MCF 10A (cell line): ENCODE results near the gene SAMSN1. TPM values are rescaled to one million over a fixed set of nuclear protein-coding genes. Genes with fewer than 3 reads are reported as not detected.

ENCODE experiments used
- BruUV-seq: library from RNA; stranded (reverse); fragments of 400-500 nt; replicated peaks from 2 replicates; lab custom pipeline; 2021; lab: Mats Ljungman, UMichigan
- CTCF ChIA-PET: fragments of 300-600 bp; sonication (Branson Sonifier 250); formaldehyde crosslinking; extraction: SDS; loops from one replicate; lab custom pipeline; 2021; ENCODE audit warnings: antibody characterized with exemption, inconsistent platforms; lab: Yijun Ruan, JAX
- POLR2A ChIA-PET: fragments of 300-600, 350-650 bp; sonication (Branson Sonifier 250); formaldehyde crosslinking; extraction: SDS; loops from one replicate; lab custom pipeline; 2020; ENCODE audit warnings: antibody characterized with exemption, inconsistent platforms; lab: Yijun Ruan, JAX
- DNase-seq: peaks from one replicate; pipeline ENCODE4 v3.0.0-alpha.2; 2018; ENCODE audit not compliant: unreplicated experiment
- H3K27ac Mint-ChIP-seq: one replicate; pipeline ENCODE4 v1.8.0; 2022; ENCODE audit warnings: mild to moderate bottlenecking, low read depth, mixed read lengths; ENCODE audit not compliant: unreplicated experiment
- H3K27me3 Mint-ChIP-seq: one replicate; pipeline ENCODE4 v1.8.0; 2022; ENCODE audit warnings: mixed read lengths; ENCODE audit not compliant: insufficient read depth, unreplicated experiment
- H3K36me3 Mint-ChIP-seq: one replicate; pipeline ENCODE4 v1.8.0; 2022; ENCODE audit warnings: mild to moderate bottlenecking, moderate library complexity, mixed read lengths; ENCODE audit not compliant: insufficient read depth, unreplicated experiment
- H3K4me1 Mint-ChIP-seq: one replicate; pipeline ENCODE4 v1.8.0; 2022; ENCODE audit warnings: mixed read lengths; ENCODE audit not compliant: insufficient read depth, unreplicated experiment
- H3K4me3 Mint-ChIP-seq: one replicate; pipeline ENCODE4 v1.8.0; 2022; ENCODE audit warnings: mild to moderate bottlenecking, moderate library complexity, mixed read lengths; ENCODE audit not compliant: unreplicated experiment
- H3K9me3 Mint-ChIP-seq: one replicate; pipeline ENCODE4 v1.8.0; 2022; ENCODE audit warnings: mixed read lengths; ENCODE audit not compliant: unreplicated experiment
- intact Hi-C: fragments of 100-400 bp; cut with micrococcal nuclease; formaldehyde crosslinking; loops from 2 replicates; pipeline ENCODE4 v1.14.1; 2022
- total RNA-seq: library from RNA; stranded (reverse); gene quantifications from 2 replicates; pipeline ENCODE4 v1.2.3, GENCODE V29; 2022
- TF ChIP-seq, protein P1 (sequence below): fragments of 200-600 bp; IDR thresholded peaks from one replicate; pipeline ENCODE4 v1.8.0; 2022; ENCODE audit warnings: antibody characterized with exemption, mild to moderate bottlenecking; ENCODE audit not compliant: unreplicated experiment

The SAMSN1 gene
- total RNA-seq, 1 experiment from 2014 or later = 2.3 TPM

DNA sequence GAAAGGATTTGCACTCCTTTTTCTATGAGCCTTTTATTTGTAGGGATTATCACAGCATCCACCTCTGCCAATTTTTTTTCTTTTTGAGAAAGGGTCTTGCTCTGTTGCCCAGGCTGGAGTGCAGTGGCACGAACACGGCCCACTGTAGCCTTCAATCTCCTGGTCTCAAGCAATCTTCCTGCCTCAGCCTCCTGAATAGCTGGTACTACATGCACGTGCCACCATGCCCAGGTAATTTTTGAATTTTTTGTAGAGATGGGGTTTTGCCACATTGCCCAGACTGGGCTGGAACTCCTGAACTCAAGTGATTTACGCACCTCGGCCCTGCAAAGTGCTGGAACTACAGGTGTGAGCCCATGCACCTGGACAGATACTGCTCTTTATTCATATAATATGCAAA is 2.1 kb downstream of the SAMSN1 start:
- Mint-ChIP-seq H3K9me3 (no peaks in the 10 kb centered on the region), H3K27ac (no peak overlapping the region), H3K4me1 (peaks cover 18% of the 10 kb centered on the region), H3K4me3 (no peak overlapping the region), H3K36me3 (peaks cover 4% of the 10 kb centered on the region), H3K27me3 (no peaks in the 10 kb centered on the region)
- intact Hi-C loops = no loop called here
- TF ChIP-seq, protein P1, sequence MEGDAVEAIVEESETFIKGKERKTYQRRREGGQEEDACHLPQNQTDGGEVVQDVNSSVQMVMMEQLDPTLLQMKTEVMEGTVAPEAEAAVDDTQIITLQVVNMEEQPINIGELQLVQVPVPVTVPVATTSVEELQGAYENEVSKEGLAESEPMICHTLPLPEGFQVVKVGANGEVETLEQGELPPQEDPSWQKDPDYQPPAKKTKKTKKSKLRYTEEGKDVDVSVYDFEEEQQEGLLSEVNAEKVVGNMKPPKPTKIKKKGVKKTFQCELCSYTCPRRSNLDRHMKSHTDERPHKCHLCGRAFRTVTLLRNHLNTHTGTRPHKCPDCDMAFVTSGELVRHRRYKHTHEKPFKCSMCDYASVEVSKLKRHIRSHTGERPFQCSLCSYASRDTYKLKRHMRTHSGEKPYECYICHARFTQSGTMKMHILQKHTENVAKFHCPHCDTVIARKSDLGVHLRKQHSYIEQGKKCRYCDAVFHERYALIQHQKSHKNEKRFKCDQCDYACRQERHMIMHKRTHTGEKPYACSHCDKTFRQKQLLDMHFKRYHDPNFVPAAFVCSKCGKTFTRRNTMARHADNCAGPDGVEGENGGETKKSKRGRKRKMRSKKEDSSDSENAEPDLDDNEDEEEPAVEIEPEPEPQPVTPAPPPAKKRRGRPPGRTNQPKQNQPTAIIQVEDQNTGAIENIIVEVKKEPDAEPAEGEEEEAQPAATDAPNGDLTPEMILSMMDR = no peak
- DNase-seq = no peak
- CTCF ChIA-PET = no interaction called here
- no TSS peak for BruUV-seq
- POLR2A ChIA-PET = no interaction called here

- Mint-ChIP-seq H3K4me1 (peaks cover 5% of the 10 kb centered on the region), H3K27ac (no peak overlapping the region), H3K27me3 (no peaks in the 10 kb centered on the region), H3K4me3 (no peak overlapping the region), H3K9me3 (no peaks in the 10 kb centered on the region), H3K36me3 (no peaks in the 10 kb centered on the region)
- TF ChIP-seq, protein P1 = no peak
- ChIA-PET POLR2A (interaction anchor here (1.0 to 1.2 kb wide), 2 partner anchors 8 to 18 kb away, joined by 3 to 4 read pairs; no protein-coding TSS in a partner anchor), CTCF (no interaction called here)
- intact Hi-C loops = no loop called here
- DNase-seq = no peak
- BruUV-seq = no TSS peak
Measured at GRCh38 chr21:14542638-14543037, 3.5 kb downstream of the SAMSN1 start.

DNA sequence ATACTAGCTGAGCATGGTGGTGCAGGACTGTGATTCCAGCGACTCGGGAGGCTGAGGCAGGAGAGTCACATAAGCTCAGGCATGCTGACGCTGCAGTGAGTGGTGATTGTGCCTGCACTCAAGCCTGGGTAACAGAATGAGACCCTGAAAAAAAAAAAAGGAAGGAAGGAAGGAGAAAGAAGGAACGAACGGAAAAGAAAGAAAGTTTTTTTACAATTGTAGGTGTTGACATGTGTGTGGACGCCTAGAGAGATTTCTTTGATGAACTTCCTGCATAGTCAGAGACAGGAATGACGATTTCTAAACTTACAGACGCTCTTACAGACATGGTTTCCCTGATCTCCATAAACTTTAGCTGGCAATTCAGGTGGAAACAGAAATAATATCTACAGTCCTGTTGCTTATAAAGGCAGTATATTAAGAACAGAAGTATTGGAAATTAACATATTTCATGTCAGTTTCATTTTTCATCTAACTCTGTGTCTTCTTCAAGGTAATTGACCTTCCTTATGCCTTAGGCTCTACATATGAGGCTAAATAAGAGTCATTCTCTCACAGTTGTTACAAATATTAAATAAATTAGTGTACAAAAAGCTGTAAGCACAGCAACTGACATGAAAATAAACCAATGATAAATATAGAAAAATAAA is 4.1 kb downstream of the SAMSN1 start:
- no TSS peak for BruUV-seq
- intact Hi-C loops = no loop called here
- no peak for DNase-seq
- POLR2A ChIA-PET = interaction anchor here (0.6 kb wide), 1 partner anchor 1173 kb away, joined by 3 read pairs; no protein-coding TSS in a partner anchor
- no peak overlapping the region for H3K4me3 Mint-ChIP-seq
- CTCF ChIA-PET = no interaction called here
- TF ChIP-seq, protein P1 = no peak
- H3K27ac Mint-ChIP-seq = no peak overlapping the region
- peaks cover 5% of the 10 kb centered on the region for H3K4me1 Mint-ChIP-seq
- peaks cover 5% of the 10 kb centered on the region for H3K9me3 Mint-ChIP-seq
- no peaks in the 10 kb centered on the region for H3K27me3 Mint-ChIP-seq
- no peaks in the 10 kb centered on the region for H3K36me3 Mint-ChIP-seq

- no TSS peak for BruUV-seq
Measured at GRCh38 chr21:14538483-14538882, 7.6 kb downstream of the SAMSN1 start.

More at GRCh38 chr21:14538483-14538882, 7.6 kb downstream of the SAMSN1 start:
- peaks cover 18% of the 10 kb centered on the region for H3K4me1 Mint-ChIP-seq
- no peak overlapping the region for H3K4me3 Mint-ChIP-seq
- no peaks in the 10 kb centered on the region for H3K27me3 Mint-ChIP-seq
- POLR2A ChIA-PET = interaction anchor here (0.6 to 0.7 kb wide), 2 partner anchors 25 to 171 kb away, joined by 3 to 4 read pairs; no protein-coding TSS in a partner anchor
- H3K27ac Mint-ChIP-seq = no peak overlapping the region
- H3K9me3 Mint-ChIP-seq = peaks cover 15% of the 10 kb centered on the region
- no peaks in the 10 kb centered on the region for H3K36me3 Mint-ChIP-seq
- TF ChIP-seq, protein P1 = no peak
- intact Hi-C loops = no loop called here
- no peak for DNase-seq
- CTCF ChIA-PET = no interaction called here
